Femur (tissue), 1 donor: ENCODE results near the gene MKKS.

Source experiments
- DNase-seq: peaks from one replicate; pipeline ENCODE4 v3.0.0-alpha.2; 2017

Gene MKKS

DNA sequence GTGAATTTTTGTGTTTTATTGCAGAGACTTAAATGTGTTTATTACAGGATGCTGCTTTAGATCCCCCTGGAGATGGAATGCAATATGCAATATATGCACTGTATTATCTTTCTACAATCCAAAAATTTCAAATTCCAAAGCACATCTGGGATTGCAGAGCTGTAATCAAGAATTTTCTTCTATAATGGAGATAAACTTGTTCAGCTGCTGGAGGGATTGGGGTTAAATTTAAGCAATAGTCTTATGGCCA is 66.4 kb downstream of the MKKS start:
- DNase-seq: no peak

DNA sequence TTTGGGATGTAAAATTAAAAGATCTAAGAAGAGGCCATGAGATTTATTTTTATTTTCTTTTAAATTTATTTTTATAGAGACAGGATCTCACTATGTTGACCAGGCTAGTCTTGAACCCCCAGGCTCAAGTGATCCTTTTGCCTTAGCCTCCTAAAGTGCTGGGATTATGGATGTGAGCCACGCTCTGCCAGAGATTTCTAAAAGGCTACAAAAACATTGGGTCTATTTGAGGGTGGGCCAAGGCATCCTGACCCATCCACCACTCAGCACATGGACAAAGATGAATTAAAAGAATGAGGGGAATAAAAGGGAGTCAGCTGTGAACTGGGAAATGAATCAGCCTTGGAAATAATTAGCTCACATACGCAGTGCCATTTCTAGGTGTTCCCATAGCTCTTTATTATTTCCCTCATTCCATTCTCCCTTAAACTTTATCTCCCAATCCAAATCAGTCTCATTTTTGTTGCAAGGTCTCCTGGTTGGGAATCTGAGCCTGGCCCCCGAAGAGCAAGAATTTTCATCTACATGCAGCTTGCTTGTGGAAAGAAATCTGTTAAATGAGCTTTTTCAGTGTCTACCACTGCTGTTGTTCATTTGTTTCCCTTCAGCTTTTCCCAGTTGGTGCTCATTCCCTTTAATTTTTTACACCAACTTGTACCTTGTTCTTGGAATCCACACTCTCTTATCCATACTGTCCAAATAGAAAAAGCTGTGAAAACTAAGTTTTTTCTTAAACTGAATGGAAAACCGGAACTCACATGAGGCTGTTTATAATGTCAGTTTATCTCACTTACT is 66.9 kb downstream of the MKKS start:
- DNase-seq: no peak

DNA sequence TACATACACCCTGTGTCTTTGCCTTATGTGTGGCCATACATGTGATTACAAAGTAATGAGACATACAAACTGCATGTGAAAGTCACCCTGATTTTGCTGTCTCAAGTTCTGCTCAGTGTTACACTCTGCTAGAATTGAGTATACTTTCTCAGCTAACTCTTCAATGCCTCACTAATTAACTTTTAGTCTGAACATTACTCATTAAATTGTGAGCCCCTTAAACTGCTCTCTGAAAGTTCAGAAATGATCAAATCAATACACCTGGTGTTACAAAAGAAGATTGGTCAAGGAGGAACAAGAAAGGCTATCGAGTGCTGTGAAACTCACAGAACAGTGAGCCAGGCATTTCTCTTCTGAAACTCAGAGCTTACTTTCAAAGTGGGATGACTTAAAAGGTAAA is 71.3 kb downstream of the MKKS start:
- no peak for DNase-seq

GRCh38 chr20:10360878-10361277 is 73.1 kb downstream of the MKKS start:
- no peak for DNase-seq

GRCh38 chr20:10359621-10360040 is 74.4 kb downstream of the MKKS start:
- DNase-seq: no peak

DNA sequence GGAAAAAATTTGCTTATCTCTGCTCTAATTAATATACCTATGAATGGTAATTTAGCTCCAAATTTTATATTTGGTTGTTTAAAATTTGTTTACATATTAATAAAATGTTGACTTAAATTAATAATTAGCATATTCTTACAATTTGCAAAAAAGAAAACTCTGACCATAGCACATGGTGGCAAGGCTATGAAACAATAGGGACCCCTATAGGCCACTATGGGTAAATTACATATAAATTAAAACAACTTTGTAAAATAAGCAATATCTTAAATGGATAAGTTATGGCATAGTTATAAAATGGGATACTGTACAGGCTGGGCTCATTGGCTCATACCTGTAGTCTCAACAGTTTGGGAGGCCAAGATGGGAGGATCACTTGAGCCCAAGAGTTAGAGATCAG is 76.0 kb downstream of the MKKS start:
- no peak for DNase-seq

GRCh38 chr20:10357061-10357708 is 76.8 kb downstream of the MKKS start:
- no peak for DNase-seq

DNA sequence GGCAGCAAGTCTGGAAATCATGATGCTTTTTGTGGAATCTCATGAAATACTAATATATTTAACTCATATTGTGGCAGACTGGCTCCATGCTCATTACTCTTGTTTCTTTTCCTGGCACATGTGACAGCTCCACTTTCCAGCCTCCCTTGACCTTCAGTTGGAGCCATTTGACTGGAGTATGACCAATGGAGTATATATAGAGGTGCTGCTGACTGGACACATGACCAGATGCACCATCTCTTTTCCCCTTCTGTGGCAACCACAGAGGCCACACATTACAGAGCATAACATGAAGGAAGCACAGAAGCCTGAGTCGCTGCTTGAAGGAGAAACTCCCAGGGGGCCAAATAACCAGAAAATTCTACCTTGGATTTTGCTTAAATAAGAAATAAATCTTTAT is 77.4 kb downstream of the MKKS start:
- DNase-seq: no peak

- no peak for DNase-seq
Measured at GRCh38 chr20:10352934-10353824, 80.8 kb downstream of the MKKS start.
